ENCODE results near the gene SSH3. TPM values are rescaled to one million over a fixed set of nuclear protein-coding genes. Genes with fewer than 3 reads are reported as not detected.
"Not testable (repeated sequence)": the region's sequence is repeated elsewhere in the genome, so short reads cannot be mapped to it uniquely, and the experiment has no call there.

Gene SSH3
- total RNA-seq, 2 experiments from 2014 or later, result 10.7 to 26.4 TPM

- no peak overlapping the region for H3K27ac Mint-ChIP-seq
- no peaks in the 10 kb centered on the region for H3K36me3 Mint-ChIP-seq
- DNase-seq (no peak), ATAC-seq (no peak)
- H3K4me3 Mint-ChIP-seq, result no peak overlapping the region
- CTCF ChIA-PET, result interaction anchor here (1.2 to 11.0 kb wide), 7 partner anchors 13 to 66 kb away, joined by 3 to 153 read pairs (median 29); partner anchors contain the start of gene GRK2
- no peaks in the 10 kb centered on the region for H3K9me3 Mint-ChIP-seq (ENCODE audit: low read depth)
- H3K27me3 Mint-ChIP-seq, result peaks cover 9% of the 10 kb centered on the region
- H3K4me1 Mint-ChIP-seq, result peaks cover 32% of the 10 kb centered on the region
Measured at GRCh38 chr11:67315325-67315909, 12.1 kb downstream of the SSH3 start.

DNA sequence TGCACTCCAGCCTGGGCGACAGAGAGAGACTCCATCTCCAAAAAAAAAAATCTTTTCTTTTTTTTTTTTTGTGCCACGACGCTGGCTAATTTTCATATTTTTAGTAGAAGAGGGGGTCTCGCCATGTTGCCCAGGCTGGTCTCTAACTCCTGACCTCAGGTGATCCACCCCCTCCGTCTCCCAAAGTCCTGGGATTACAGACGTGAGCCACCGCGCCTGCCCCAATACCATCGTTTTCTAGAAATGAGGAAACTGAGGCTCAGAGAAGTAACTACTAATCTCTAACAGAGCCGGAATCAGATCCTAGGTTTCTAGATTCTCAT is 13.5 kb downstream of the SSH3 start:
- Mint-ChIP-seq H3K9me3 (ENCODE audit: low read depth) (no peaks in the 10 kb centered on the region), H3K4me1 (peaks cover 29% of the 10 kb centered on the region), H3K36me3 (no peaks in the 10 kb centered on the region), H3K4me3 (peak overlapping the region; percentile 90), H3K27me3 (peaks cover 9% of the 10 kb centered on the region), H3K27ac (peak overlapping the region; percentile 98)
- no peak for DNase-seq
- ATAC-seq, result no peak
- CTCF ChIA-PET, result interaction anchor here (0.7 to 11.0 kb wide), 33 partner anchors 8 to 234 kb away, joined by 3 to 153 read pairs (median 5); partner anchors contain the start of genes ANKRD13D, CLCF1, GRK2 and KDM2A

DNA sequence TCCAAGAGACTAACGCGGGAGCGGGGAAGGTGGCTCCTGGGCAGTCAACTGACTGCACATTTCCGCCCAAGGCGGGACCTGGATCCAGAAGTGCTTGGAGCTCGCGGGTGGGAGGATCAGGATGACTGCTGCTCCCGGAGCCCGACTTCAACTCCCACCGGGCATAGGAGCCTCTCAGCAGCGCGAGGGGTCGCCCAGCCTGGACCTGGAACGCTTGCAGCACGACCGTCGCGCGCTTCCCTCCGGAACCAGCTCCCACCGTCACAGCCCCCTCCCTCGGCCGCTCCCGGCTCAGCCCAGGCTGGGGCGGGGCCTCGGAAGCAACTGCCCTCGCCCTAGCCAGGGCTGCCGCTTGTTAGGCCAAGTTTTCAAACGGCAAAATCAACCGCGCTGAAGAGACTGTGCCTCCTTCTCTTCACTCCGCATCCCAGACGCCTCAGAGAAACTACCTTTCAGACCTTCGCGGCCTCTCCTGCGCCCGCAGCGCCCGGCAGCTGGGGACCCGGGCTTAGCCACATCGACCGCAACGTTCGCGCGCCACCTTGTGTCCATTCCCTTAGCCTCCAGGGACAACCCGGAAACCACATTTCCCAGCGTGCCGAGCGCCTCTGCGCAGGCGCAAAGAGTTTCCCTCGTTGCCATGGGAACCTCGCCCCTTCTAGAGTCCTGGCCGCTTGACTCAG is 14.0 kb downstream of the SSH3 start:
- DNase-seq, result peak; percentile 99
- H3K4me3 Mint-ChIP-seq, result peak overlapping the region; percentile 90

DNA sequence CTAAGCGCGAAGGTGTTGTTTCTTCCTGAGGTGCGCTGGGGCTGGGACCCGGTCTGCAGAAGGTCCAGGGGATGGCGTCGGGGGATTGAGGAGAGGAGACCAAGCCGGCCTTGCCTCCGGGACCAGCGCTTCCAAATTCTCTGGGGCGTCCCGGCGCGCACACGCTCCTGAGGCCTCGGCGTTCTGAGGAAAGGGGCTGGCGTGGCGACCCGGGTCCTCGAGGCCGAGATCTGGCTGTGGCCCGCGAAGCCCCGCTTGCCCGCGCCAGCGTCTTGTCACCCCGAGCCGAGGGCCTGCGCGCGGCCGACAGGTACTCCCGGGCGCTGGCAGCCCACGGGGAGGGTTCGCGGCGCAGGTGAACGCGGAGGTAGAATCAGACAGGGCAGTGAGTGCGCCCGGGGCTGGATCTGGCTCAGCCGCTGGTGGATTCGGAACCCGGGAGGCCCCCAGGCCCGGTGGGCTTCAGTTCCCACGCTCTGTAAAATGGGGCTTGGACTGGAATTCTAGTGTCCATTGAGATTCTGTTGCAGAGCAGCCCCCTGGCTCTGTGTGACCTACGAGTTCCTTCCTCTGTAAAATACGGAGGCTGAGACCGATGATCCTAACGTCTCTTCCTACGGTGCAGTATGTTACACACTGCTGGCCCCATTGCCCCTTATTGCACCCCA is 14.7 kb downstream of the SSH3 start:
- Mint-ChIP-seq H3K36me3 (no peaks in the 10 kb centered on the region), H3K4me1 (peaks cover 20% of the 10 kb centered on the region), H3K27ac (peak overlapping the region; percentile 98), H3K4me3 (peak overlapping the region; percentile 90), H3K9me3 (ENCODE audit: low read depth) (no peaks in the 10 kb centered on the region), H3K27me3 (peaks cover 9% of the 10 kb centered on the region)
- peak; percentile 18 for ATAC-seq
- CTCF ChIA-PET, result interaction anchor here (0.6 to 11.0 kb wide), 37 partner anchors 8 to 236 kb away, joined by 3 to 153 read pairs (median 5); partner anchors contain the start of genes ANKRD13D, CLCF1, GRK2 and KDM2A
- DNase-seq, result no peak

More for the DNA sequence above, 14.0 kb downstream of the SSH3 start:
- H3K9me3 Mint-ChIP-seq (ENCODE audit: low read depth), result no peaks in the 10 kb centered on the region
- peaks cover 27% of the 10 kb centered on the region for H3K4me1 Mint-ChIP-seq
- ATAC-seq, result peak; percentile 90
- peak overlapping the region; percentile 98 for H3K27ac Mint-ChIP-seq
- H3K27me3 Mint-ChIP-seq, result peaks cover 9% of the 10 kb centered on the region
- CTCF ChIA-PET, result interaction anchor here (0.6 to 11.0 kb wide), 40 partner anchors 8 to 235 kb away, joined by 3 to 153 read pairs (median 5); partner anchors contain the start of genes ANKRD13D, CLCF1, GRK2 and KDM2A
- no peaks in the 10 kb centered on the region for H3K36me3 Mint-ChIP-seq

DNA sequence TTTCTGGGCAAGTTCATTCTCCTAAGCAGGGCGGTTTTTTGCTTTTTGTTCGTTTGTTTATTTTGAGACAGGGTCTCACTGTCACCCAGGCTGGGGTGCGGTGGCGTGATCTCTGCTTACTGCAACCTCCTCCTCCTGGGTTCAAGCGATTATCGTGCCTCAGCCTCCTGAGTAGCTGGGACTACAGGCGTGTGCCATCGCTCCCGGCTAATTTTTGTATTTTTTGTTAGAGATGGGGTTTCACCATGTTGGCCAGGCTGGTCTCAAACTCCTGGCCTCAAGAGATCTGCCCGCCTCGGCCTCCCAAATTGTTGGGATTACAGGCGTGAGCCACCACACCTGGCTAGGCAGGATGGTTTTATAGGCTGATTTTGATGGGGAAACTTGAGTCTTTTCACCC is 15.5 kb downstream of the SSH3 start:
- H3K9me3 Mint-ChIP-seq (ENCODE audit: low read depth); H3K27ac Mint-ChIP-seq; H3K36me3 Mint-ChIP-seq; DNase-seq; ATAC-seq; H3K27me3 Mint-ChIP-seq: not testable (repeated sequence)
- H3K4me3 Mint-ChIP-seq, result peak overlapping the region; percentile 90
- H3K4me1 Mint-ChIP-seq, result peaks cover 13% of the 10 kb centered on the region
- CTCF ChIA-PET, result interaction anchor here (0.8 to 11.0 kb wide), 12 partner anchors 16 to 65 kb away, joined by 3 to 153 read pairs (median 13); partner anchors contain the start of genes ANKRD13D, GRK2 and POLD4

- no peaks in the 10 kb centered on the region for H3K36me3 Mint-ChIP-seq
- H3K9me3 Mint-ChIP-seq (ENCODE audit: low read depth), result no peaks in the 10 kb centered on the region
- H3K27ac Mint-ChIP-seq, result no peak overlapping the region
- DNase-seq (no peak), ATAC-seq (no peak)
- CTCF ChIA-PET, result interaction anchor here (0.6 to 11.0 kb wide), 8 partner anchors 15 to 63 kb away, joined by 3 to 153 read pairs (median 5); partner anchors contain the start of genes GRK2 and POLD4
- peaks cover 13% of the 10 kb centered on the region for H3K4me1 Mint-ChIP-seq
- peaks cover 9% of the 10 kb centered on the region for H3K27me3 Mint-ChIP-seq
- no peak overlapping the region for H3K4me3 Mint-ChIP-seq
Measured at GRCh38 chr11:67320011-67320410, 16.7 kb downstream of the SSH3 start.

DNA sequence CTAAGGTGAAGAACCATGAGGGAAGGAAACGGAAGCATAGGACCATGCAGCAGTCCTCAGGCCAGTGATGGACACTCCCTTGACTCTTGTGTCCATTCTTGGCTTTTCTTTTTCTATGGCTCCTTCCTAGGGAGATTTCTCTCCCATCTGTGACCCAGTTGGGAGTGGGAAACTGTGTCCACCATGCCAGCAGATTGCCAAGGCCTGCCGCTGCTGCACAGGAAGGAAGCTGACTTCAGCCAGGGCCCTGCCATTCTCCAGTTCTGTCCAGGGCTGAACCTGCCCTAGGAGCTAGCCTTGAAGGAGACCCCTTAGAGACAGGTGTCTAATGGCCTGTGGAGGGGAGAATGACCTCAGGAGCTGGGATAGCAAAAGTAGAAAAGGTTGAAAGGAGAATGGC is 17.4 kb downstream of the SSH3 start:
- H3K9me3 Mint-ChIP-seq (ENCODE audit: low read depth), result no peaks in the 10 kb centered on the region
- no peak overlapping the region for H3K27ac Mint-ChIP-seq
- no peak overlapping the region for H3K4me3 Mint-ChIP-seq
- H3K4me1 Mint-ChIP-seq, result peaks cover 13% of the 10 kb centered on the region
- no peaks in the 10 kb centered on the region for H3K36me3 Mint-ChIP-seq
- DNase-seq (no peak), ATAC-seq (no peak)
- CTCF ChIA-PET, result interaction anchor here (1.7 to 11.0 kb wide), 8 partner anchors 11 to 62 kb away, joined by 4 to 153 read pairs (median 12); partner anchors contain the start of gene POLD4
- peaks cover 9% of the 10 kb centered on the region for H3K27me3 Mint-ChIP-seq

- Mint-ChIP-seq H3K36me3 (no peaks in the 10 kb centered on the region), H3K27me3 (peaks cover 9% of the 10 kb centered on the region), H3K4me3 (no peak overlapping the region), H3K9me3 (ENCODE audit: low read depth) (no peaks in the 10 kb centered on the region), H3K4me1 (peaks cover 13% of the 10 kb centered on the region), H3K27ac (no peak overlapping the region)
- DNase-seq (no peak), ATAC-seq (no peak)
- CTCF ChIA-PET, result interaction anchor here (1.8 to 11.0 kb wide), 6 partner anchors 11 to 61 kb away, joined by 7 to 153 read pairs (median 12); partner anchors contain the start of gene POLD4
Measured at GRCh38 chr11:67321313-67321871, 18.1 kb downstream of the SSH3 start.

DNA sequence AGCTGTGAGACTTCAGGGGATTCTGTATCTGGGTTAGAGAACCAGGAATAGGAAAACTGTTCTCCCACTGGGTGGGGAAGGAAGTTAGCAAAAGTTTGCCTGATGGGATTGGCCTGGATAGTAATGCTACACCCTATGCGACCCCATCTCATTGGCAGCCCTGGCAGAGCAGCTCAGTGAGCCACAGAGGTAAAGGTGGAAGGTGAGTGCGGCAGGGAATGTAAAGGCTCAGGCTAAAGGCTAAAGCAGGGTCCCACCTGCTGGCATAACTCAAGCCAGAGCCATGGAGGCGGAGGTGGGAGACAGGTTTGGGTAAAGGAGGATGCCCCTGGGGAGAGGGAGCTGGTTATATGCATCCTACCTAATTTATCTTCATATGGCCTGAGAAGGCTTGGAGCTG is 18.7 kb downstream of the SSH3 start:
- H3K36me3 Mint-ChIP-seq, result no peaks in the 10 kb centered on the region
- H3K4me3 Mint-ChIP-seq, result no peak overlapping the region
- peaks cover 9% of the 10 kb centered on the region for H3K27me3 Mint-ChIP-seq
- CTCF ChIA-PET, result interaction anchor here (1.1 to 11.0 kb wide), 7 partner anchors 10 to 61 kb away, joined by 3 to 153 read pairs (median 7); partner anchors contain the start of gene POLD4
- DNase-seq, result no peak
- no peak overlapping the region for H3K27ac Mint-ChIP-seq
- H3K4me1 Mint-ChIP-seq, result peaks cover 10% of the 10 kb centered on the region
- ATAC-seq, result no peak
- H3K9me3 Mint-ChIP-seq (ENCODE audit: low read depth), result no peaks in the 10 kb centered on the region

- peaks cover 3% of the 10 kb centered on the region for H3K27me3 Mint-ChIP-seq
- H3K27ac Mint-ChIP-seq, result no peak overlapping the region
- CTCF ChIA-PET, result interaction anchor here (0.7 to 11.0 kb wide), 5 partner anchors 31 to 60 kb away, joined by 3 to 153 read pairs (median 4); partner anchors contain the start of gene POLD4
- DNase-seq, result no peak
- H3K4me1 Mint-ChIP-seq, result peaks cover 4% of the 10 kb centered on the region
- no peak overlapping the region for H3K4me3 Mint-ChIP-seq
- ATAC-seq, result no peak
- no peaks in the 10 kb centered on the region for H3K36me3 Mint-ChIP-seq
- H3K9me3 Mint-ChIP-seq (ENCODE audit: low read depth), result no peaks in the 10 kb centered on the region
Measured at GRCh38 chr11:67323526-67323925, 20.2 kb downstream of the SSH3 start.

DNA sequence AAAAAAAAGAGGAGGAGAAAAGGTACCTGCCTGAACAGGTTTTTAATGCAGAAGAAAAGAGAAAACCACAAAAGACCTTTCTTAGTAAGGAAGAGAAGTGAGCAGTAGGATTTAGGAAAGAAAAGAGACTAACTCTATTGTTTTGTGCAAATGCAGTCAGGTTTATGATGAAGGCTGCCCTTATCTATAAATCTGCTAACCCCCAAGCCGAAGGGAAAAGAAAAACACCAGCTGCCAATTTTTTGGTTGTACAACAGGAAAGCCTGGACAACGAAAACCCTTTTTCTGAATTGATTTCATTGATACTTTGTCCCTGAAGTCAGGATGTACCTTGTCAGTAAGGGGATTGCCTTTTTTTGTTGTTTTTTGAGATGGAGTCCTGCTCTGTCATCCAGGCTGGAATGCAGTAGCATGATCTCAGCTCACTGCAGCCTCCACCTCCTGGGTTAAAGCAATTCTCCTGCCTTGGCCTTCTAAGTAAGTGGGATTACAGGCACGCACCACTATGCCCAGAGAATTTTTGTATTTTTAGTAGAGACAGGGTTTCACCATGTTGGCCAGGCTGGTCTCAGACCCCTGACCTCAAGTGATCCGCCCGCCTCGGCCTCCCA is 28.9 kb downstream of the SSH3 start:
- Mint-ChIP-seq H3K36me3 (no peaks in the 10 kb centered on the region), H3K27ac (no peak overlapping the region), H3K4me3 (no peak overlapping the region), H3K4me1 (no peaks in the 10 kb centered on the region), H3K9me3 (ENCODE audit: low read depth) (no peaks in the 10 kb centered on the region), H3K27me3 (no peaks in the 10 kb centered on the region)
- DNase-seq (no peak), ATAC-seq (no peak)
- CTCF ChIA-PET, result interaction anchor here (0.7 to 2.9 kb wide), 5 partner anchors 10 to 79 kb away, joined by 3 to 14 read pairs (median 7); no protein-coding TSS in a partner anchor

GRCh38 chr11:67337257-67337656 is 33.9 kb downstream of the SSH3 start:
- Mint-ChIP-seq H3K9me3 (ENCODE audit: low read depth) (no peaks in the 10 kb centered on the region), H3K4me3 (no peak overlapping the region), H3K36me3 (no peaks in the 10 kb centered on the region), H3K27ac (no peak overlapping the region), H3K27me3 (no peaks in the 10 kb centered on the region), H3K4me1 (no peaks in the 10 kb centered on the region)
- ATAC-seq (no peak), DNase-seq (no peak)
- CTCF ChIA-PET, result interaction anchor here (0.9 to 2.6 kb wide), 5 partner anchors 8 to 292 kb away, joined by 3 to 12 read pairs (median 4); partner anchors contain the start of gene NUDT8

Measured in activated CD8-positive, alpha-beta memory T cell treated with anti-CD3 and anti-CD28 coated beads, Interleukin-2, amount 10 ng/mL, durations not matched to agents 7 days and 5 days (primary cell).